Measurements from ENCODE around the gene ACD. TPM values are rescaled to one million over a fixed set of nuclear protein-coding genes. Genes with fewer than 3 reads are reported as not detected.
"Not testable (repeated sequence)": the region's sequence is repeated elsewhere in the genome, so short reads cannot be mapped to it uniquely, and the experiment has no call there.

The ACD gene
- total RNA-seq, 1 experiment from 2014 or later, result 33.6 TPM

- H3K4me3 Mint-ChIP-seq (ENCODE audit: unreplicated experiment), result no peak overlapping the region
- intact Hi-C loops (cut with micrococcal nuclease), result no loop called here
- H3K27ac Mint-ChIP-seq (ENCODE audit: low read depth, unreplicated experiment), result no peak overlapping the region
- H3K9me3 Mint-ChIP-seq (ENCODE audit: unreplicated experiment), result no peaks in the 10 kb centered on the region
- TF ChIP-seq CTCF (IDR thresholded peaks at IDR 0.05; ENCODE audit: unreplicated experiment), result no peak
- no peaks in the 10 kb centered on the region for H3K27me3 Mint-ChIP-seq (ENCODE audit: insufficient read depth, unreplicated experiment)
- no TSS peak for BruUV-seq (replicated peaks)
- H3K4me1 Mint-ChIP-seq (ENCODE audit: insufficient read depth, unreplicated experiment), result no peaks in the 10 kb centered on the region
- H3K36me3 Mint-ChIP-seq (ENCODE audit: insufficient read depth, unreplicated experiment), result peaks cover 17% of the 10 kb centered on the region
- ChIA-PET CTCF (interaction anchor here (0.6 kb wide), 1 partner anchor 541 kb away, joined by 3 read pairs; no protein-coding TSS in a partner anchor), POLR2A (no interaction called here)
- DNase-seq (ENCODE audit: unreplicated experiment), result no peak
Observed at GRCh38 chr16:67694611-67695010, 34.6 kb upstream of the ACD start.

- H3K4me1 Mint-ChIP-seq (ENCODE audit: insufficient read depth, unreplicated experiment); intact Hi-C loops (cut with micrococcal nuclease); H3K27me3 Mint-ChIP-seq (ENCODE audit: insufficient read depth, unreplicated experiment); H3K4me3 Mint-ChIP-seq (ENCODE audit: unreplicated experiment); H3K27ac Mint-ChIP-seq (ENCODE audit: low read depth, unreplicated experiment); H3K9me3 Mint-ChIP-seq (ENCODE audit: unreplicated experiment); DNase-seq (ENCODE audit: unreplicated experiment); BruUV-seq (replicated peaks): not testable (repeated sequence)
- peaks cover 18% of the 10 kb centered on the region for H3K36me3 Mint-ChIP-seq (ENCODE audit: insufficient read depth, unreplicated experiment)
- ChIA-PET CTCF (interaction anchor here (0.7 kb wide), 1 partner anchor 172 kb away, joined by 3 read pairs; no protein-coding TSS in a partner anchor), POLR2A (interaction anchor here (0.7 kb wide), 1 partner anchor 800 kb away, joined by 3 read pairs; no protein-coding TSS in a partner anchor)
Observed at GRCh38 chr16:67693517-67694285, 33.6 kb upstream of the ACD start.

GRCh38 chr16:67685388-67686112 is 25.5 kb upstream of the ACD start:
- BruUV-seq (replicated peaks), result no TSS peak
- Mint-ChIP-seq H3K27ac (ENCODE audit: low read depth, unreplicated experiment) (no peak overlapping the region), H3K36me3 (ENCODE audit: insufficient read depth, unreplicated experiment) (peaks cover 39% of the 10 kb centered on the region), H3K27me3 (ENCODE audit: insufficient read depth, unreplicated experiment) (no peaks in the 10 kb centered on the region), H3K4me3 (ENCODE audit: unreplicated experiment) (no peak overlapping the region), H3K9me3 (ENCODE audit: unreplicated experiment) (no peaks in the 10 kb centered on the region), H3K4me1 (ENCODE audit: insufficient read depth, unreplicated experiment) (no peaks in the 10 kb centered on the region)
- no peak for DNase-seq (ENCODE audit: unreplicated experiment)
- ChIA-PET CTCF (no interaction called here), POLR2A (no interaction called here)
- intact Hi-C loops (cut with micrococcal nuclease), result no loop called here
- TF ChIP-seq CTCF (IDR thresholded peaks at IDR 0.05; ENCODE audit: unreplicated experiment), result no peak

GRCh38 chr16:67683767-67684166 is 23.7 kb upstream of the ACD start:
- Mint-ChIP-seq H3K4me3 (ENCODE audit: unreplicated experiment) (no peak overlapping the region), H3K36me3 (ENCODE audit: insufficient read depth, unreplicated experiment) (peaks cover 40% of the 10 kb centered on the region), H3K9me3 (ENCODE audit: unreplicated experiment) (no peaks in the 10 kb centered on the region), H3K27me3 (ENCODE audit: insufficient read depth, unreplicated experiment) (no peaks in the 10 kb centered on the region), H3K27ac (ENCODE audit: low read depth, unreplicated experiment) (no peak overlapping the region), H3K4me1 (ENCODE audit: insufficient read depth, unreplicated experiment) (no peaks in the 10 kb centered on the region)
- no TSS peak for BruUV-seq (replicated peaks)
- CTCF ChIA-PET, result interaction anchor here (1.5 to 3.0 kb wide), 2 partner anchors 11 to 131 kb away, joined by 4 to 11 read pairs; no protein-coding TSS in a partner anchor
- intact Hi-C loops (cut with micrococcal nuclease), result no loop called here
- POLR2A ChIA-PET, result no interaction called here
- DNase-seq (ENCODE audit: unreplicated experiment), result no peak
- TF ChIP-seq CTCF (IDR thresholded peaks at IDR 0.05; ENCODE audit: unreplicated experiment), result no peak
